HCT116 (cell line): ENCODE results near the gene SIN3A.

Experiments
- CBX3 ChIP-seq: IDR thresholded peaks from 2 replicates; pipeline ENCODE4 v1.6.1; 2012; ENCODE audit warnings: low read depth
- CEBPB ChIP-seq: IDR thresholded peaks from 2 replicates; pipeline ENCODE4 v1.6.1; 2012; ENCODE audit warnings: low read depth
- CTCF ChIP-seq, 3 experiments: fragments of 200-600 bp in 1 of 3; sonication (generic) in 1 of 3; IDR thresholded peaks in 2 of 3; conservative IDR thresholded peaks in 1 of 3; 2 replicates each; pipeline ENCODE4 v1.5.1; 2012 to 2017; ENCODE audit warnings: low read depth in 2 of 3, low read length in 2 of 3, antibody characterized with exemption in 1 of 3, borderline replicate concordance in 1 of 3, control low read depth in 1 of 3, mild to moderate bottlenecking in 1 of 3, mixed read lengths in 1 of 3, mixed run types in 1 of 3, moderate library complexity in 1 of 3; ENCODE audit not compliant: insufficient read depth in 1 of 3
- EZH2 ChIP-seq: fragments of 200-600 bp; sonication (generic); IDR thresholded peaks from 2 replicates; pipeline ENCODE4 v1.6.1; 2017; ENCODE audit warnings: antibody characterized with exemption, mixed run types
- EZH2phosphoT487 ChIP-seq: fragments of 200-600 bp; IDR thresholded peaks from 2 replicates; pipeline ENCODE4 v1.6.1; 2018; ENCODE audit warnings: antibody characterized with exemption, borderline replicate concordance
- JUND ChIP-seq: IDR thresholded peaks from 2 replicates; pipeline ENCODE4 v1.6.1; 2012
- MAX ChIP-seq: IDR thresholded peaks from 2 replicates; pipeline ENCODE4 v1.6.1; 2012
- POLR2A ChIP-seq: IDR thresholded peaks from 2 replicates; pipeline ENCODE4 v1.7.0; 2011; ENCODE audit warnings: borderline replicate concordance; ENCODE audit not compliant: insufficient read depth, insufficient read length; ENCODE audit errors: extremely low read depth
- POLR2AphosphoS5 ChIP-seq: IDR thresholded peaks from 2 replicates; pipeline ENCODE4 v1.6.1; 2011; ENCODE audit warnings: mild to moderate bottlenecking, low read depth, low read length, moderate library complexity
- RAD21 ChIP-seq: IDR thresholded peaks from 2 replicates; pipeline ENCODE4 v1.6.1; 2012; ENCODE audit warnings: low read depth, mild to moderate bottlenecking
- SP1 ChIP-seq: IDR thresholded peaks from 2 replicates; pipeline ENCODE4 v1.6.1; 2012; ENCODE audit warnings: low read depth
- TCF7L2 ChIP-seq: IDR thresholded peaks from 2 replicates; pipeline ENCODE4 v1.7.0; 2011; ENCODE audit warnings: borderline replicate concordance, inconsistent platforms; ENCODE audit not compliant: insufficient read depth, insufficient read length; ENCODE audit errors: extremely low read depth
- ZNF274 ChIP-seq: fragments of 200-500 bp; sonication (Bioruptor generic); IDR thresholded peaks from 2 replicates; pipeline ENCODE4 v1.6.1; 2014; ENCODE audit warnings: mild to moderate bottlenecking, low read depth, low read length, inconsistent platforms
- TF ChIP-seq, protein P1 (sequence below): IDR thresholded peaks from 2 replicates; pipeline ENCODE4 v1.6.1; 2012; ENCODE audit warnings: low read depth

GRCh38 chr15:75468913-75469598, 17.6 kb upstream of the SIN3A start:
- TF ChIP-seq CTCF (IDR thresholded peaks at IDR 0.05 in 2 of 3, conservative IDR thresholded peaks at IDR 0.05 in 1 of 3; ENCODE audit: borderline replicate concordance in 1 of 3, insufficient read depth in 1 of 3, low read depth in 2 of 3, low read length in 2 of 3) (no peak), JUND (no peak), POLR2AphosphoS5 (no peak), ZNF274 (no peak), SP1 (no peak), EZH2phosphoT487 (no peak), EZH2 (no peak), POLR2A (no peak), MAX (no peak), RAD21 (no peak), TCF7L2 (no peak), CBX3 (no peak), CEBPB (no peak)
- TF ChIP-seq, protein P1, sequence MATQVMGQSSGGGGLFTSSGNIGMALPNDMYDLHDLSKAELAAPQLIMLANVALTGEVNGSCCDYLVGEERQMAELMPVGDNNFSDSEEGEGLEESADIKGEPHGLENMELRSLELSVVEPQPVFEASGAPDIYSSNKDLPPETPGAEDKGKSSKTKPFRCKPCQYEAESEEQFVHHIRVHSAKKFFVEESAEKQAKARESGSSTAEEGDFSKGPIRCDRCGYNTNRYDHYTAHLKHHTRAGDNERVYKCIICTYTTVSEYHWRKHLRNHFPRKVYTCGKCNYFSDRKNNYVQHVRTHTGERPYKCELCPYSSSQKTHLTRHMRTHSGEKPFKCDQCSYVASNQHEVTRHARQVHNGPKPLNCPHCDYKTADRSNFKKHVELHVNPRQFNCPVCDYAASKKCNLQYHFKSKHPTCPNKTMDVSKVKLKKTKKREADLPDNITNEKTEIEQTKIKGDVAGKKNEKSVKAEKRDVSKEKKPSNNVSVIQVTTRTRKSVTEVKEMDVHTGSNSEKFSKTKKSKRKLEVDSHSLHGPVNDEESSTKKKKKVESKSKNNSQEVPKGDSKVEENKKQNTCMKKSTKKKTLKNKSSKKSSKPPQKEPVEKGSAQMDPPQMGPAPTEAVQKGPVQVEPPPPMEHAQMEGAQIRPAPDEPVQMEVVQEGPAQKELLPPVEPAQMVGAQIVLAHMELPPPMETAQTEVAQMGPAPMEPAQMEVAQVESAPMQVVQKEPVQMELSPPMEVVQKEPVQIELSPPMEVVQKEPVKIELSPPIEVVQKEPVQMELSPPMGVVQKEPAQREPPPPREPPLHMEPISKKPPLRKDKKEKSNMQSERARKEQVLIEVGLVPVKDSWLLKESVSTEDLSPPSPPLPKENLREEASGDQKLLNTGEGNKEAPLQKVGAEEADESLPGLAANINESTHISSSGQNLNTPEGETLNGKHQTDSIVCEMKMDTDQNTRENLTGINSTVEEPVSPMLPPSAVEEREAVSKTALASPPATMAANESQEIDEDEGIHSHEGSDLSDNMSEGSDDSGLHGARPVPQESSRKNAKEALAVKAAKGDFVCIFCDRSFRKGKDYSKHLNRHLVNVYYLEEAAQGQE = no peak
